ENCODE results near the gene SNRPF.
A peak's percentile ranks its signal among the peaks of the same experiment; 100 is the strongest.
"Not testable (repeated sequence)": the region's sequence is repeated elsewhere in the genome, so short reads cannot be mapped to it uniquely, and the experiment has no call there.

Gene SNRPF

DNA sequence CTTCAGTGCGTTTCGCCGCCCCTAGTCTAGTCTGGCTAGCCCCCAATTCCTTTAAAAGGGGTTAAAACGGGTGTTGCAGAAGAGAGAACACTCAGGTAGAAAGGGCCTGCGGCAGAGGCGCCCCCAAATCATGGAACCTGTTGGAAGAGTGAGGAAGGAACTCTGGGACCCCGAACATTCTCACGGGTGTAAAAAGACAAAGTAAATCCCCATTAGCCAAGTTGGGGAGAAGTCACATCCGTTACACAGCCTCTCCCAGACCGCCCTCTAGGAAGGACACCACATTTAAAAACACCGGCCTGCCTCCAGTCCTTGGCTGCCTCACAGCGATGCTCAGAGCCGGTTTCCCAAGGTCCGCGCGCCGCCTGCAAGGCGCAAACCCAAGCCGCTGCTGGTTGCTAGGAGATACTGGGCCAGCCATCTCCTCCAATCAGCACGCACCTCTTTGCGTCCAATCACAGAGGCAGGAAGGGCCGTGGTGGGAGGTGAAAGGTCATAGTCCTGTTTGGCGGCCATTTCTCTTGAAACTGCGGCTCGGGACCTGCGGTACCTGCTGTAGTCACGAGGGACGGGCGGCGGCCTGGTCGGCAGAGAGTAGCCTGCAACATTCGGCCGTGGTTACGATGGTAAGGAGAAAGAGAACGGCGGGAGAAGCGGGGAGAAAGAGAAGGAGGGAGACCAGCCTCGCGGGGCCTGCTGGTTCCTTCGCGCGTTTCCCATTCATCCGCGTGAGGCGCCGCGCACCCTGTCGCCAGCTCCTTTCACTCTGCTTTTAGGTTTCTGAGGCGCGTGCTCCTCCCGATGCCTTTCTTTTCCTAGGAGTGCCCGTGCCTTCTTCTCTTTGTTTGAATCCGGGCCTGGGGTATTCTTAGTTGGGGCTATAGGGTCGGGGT lies at the start of gene SNRPF:
SNRPF (plus strand) TSS at position 502 of the 893 bp plus-strand sequence; CDS start at position 624, 122 bp downstream.
- DNase-seq, result peak; percentile 90

GRCh38 chr12:95809000-95809680 lies 49.6 kb upstream of the SNRPF start:
- DNase-seq, result no peak

DNA sequence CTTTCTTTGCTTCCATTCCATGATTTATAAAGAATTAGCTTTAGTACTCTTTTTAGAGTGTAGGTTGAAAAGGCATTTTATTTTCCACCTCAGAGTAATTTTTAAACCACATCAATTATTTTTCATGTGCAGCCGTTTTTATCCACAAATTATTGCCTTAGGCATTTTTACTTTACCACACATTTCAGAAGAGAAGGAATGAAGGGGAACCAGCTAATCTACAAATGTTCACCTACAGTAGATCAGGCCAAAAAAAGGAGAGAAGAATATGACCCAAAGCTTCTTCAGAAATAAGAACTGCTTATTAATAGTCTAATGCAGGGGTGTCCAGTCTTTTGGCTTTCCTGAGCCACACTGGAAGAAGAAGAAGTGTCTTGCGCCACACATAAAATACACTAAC lies 48.3 kb upstream of the SNRPF start:
- no peak for DNase-seq

DNA sequence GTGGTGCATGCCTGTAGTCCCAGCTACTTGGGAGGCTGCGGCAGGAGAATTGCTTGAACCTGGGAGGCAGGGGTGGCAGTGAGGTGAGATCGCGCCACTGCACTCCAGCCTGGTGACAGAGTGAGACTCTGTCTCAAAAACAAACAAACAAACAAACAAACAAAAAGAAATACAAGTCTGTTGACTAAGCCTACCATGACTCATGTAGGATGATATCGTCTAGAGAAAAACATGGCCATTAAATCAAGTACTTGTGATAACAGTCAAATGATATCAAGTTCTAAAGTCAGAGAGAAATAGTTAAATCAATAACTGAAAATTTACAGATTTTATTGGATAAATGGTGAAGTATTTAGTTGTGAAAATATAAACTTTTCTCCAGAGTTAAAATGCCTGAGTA lies 46.6 kb upstream of the SNRPF start:
- not testable (repeated sequence) for DNase-seq

GRCh38 chr12:95815632-95816212 lies 43.0 kb upstream of the SNRPF start:
- DNase-seq, result peak; percentile 5

DNA sequence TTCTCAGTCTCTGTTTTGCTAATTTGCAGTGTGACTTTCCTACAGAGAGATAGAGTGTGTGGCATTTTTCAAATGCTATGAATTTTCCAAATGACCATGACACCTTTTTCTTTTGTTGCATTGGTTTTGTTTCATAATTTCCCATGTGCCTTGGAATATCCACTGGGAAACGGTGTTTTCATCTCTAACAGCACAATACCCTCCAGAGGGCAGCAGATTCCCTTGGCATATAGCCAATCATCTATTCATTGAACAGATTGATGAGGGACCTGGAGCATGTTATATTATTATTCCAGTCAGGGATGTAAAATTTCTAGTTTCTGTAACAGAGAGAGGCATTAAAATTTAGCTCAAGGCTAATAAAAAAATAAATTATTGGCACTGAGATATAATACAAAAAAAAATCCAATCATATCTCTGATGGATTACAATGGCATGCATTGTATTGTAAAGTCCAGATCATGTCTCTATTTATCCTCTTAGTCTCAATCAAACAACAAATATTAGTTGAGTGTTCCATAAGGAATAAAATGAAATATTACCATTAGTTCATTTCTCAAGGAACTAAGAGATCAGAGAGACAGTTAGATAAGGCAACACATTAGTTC lies 38.6 kb upstream of the SNRPF start:
- DNase-seq, result peak; percentile 37

DNA sequence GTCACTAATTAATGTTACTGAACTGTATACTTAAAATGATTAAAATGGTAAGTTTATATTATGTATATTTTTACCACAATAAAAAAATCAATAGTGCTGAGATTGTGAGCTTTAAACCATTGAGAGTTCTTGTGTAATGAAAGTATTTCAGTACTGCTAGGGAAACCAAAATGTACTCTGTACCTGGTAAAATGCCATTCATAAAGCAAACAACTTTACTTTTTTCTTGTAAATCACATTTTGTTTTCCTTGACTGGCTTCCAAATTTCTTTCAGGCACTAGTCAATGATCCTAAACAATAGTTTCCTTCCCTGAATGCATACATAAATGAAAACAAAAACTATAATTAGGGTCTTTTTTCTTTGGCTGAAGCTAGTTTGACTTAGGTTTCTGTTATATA lies 29.4 kb upstream of the SNRPF start:
- no peak for DNase-seq

- no peak for DNase-seq
Observed at GRCh38 chr12:95830335-95831089, 28.2 kb upstream of the SNRPF start.

- DNase-seq, result no peak
Observed at GRCh38 chr12:95834572-95834971, 24.2 kb upstream of the SNRPF start.

- peak; percentile 83 for DNase-seq
Observed at GRCh38 chr12:95836185-95836609, 22.6 kb upstream of the SNRPF start.

DNA sequence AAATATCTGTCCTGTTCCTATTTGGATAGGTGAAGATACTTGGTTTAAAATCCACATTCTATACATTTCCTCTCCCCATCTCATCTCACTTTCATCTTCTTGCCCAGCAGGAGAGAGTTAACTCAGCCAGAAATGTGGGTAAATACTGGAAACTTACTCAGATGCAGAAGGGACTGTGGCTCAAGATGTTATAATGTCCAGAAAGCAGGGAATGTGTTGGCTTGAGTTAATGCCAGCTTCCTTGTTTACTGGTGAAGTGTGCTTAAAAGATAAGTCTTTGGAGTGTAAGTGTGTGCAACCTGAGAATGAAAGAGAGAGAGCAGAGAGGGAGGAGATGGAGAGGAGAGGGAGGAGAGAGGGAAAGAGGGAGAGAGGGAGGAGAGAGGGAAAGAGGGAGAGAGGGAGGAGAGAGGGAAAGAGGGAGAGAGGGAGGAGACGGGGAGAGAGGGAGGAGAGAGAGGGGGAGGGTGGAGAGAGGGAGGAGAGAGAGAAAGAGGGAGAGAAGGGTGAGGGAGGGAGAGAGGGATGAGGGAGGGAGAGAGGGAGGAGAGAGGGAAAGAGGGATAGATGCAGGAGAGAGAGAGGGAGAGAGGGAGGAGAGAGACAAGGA lies 22.0 kb upstream of the SNRPF start:
- DNase-seq, result peak; percentile 50

DNA sequence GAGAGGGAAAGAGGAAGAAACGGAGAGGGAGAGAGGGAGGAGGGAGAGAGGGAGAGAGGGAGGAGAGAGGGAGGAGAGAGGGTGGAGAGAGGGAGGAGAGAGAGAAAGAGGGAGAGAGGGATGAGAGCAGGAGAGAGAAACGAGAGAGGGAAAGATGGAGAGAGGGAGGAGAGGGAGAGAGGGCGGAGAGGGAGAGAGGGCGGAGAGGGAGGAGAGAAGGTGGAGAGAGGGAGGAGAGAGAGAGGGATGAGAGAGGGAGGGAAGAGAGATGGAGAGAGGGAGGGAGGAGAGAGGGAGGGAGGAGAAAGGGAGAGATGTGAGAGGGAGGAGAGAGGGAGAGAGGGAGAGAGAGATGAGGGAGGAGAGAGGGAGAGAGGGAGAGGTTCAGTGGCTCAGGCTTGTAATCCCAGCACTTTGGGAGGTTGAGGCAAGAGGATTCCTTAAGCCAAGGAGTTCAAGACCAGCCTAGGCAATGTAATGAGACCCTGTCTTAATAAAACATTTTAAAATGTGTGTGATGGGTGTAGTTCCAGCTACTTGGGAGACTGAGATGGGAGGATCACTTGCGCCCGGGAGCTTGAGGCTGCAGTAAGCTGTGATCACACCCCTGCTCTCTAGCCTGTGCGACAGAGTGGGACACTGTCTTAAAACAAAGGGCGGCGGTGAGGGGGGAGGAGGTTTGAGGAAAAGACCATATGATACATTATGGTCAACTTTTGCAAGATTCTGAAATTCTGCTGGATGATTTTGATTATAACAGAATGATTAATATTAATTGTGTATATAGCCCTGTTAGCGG lies 21.3 kb upstream of the SNRPF start:
- DNase-seq, result no peak

DNA sequence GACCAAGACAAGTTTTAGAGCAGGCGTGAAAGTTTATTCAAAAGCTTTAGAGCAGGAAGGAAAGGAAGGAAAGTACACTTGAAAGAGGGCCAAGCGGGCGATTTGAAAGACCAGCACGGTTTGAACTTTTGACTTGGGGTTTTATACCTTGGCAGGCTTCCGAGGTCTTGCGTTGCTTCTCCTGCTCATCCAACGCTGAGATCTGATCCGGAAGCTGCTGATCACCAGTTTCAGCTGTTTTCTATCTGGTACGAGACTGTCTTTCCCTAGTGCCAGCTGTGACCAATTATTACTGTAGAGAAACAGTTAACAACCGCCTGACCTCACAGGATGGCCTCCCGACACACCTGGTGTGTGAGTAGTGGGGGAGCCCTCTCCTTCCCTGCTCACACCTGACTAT lies 20.6 kb upstream of the SNRPF start:
- no peak for DNase-seq

DNA sequence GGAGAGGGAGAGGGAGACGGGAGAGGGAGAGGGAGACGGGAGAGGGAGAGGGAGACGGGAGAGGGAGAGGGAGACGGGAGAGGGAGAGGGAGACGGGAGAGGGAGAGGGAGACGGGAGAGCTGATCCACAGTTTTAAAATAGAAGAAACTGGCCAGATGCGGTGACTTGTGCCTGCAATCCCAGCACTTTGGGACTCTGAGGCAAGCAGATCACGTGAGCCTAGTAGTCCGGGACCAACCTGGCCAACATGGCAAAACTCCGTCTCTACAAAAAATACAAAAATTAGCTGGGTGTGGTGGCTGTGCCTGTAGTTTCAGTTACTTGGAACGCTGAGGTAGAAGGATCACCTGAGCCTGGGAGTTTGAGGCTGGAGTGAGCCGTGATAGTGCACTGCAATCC lies 16.3 kb upstream of the SNRPF start:
- not testable (repeated sequence) for DNase-seq

- DNase-seq, result no peak
Observed at GRCh38 chr12:95848575-95849388, 10.0 kb upstream of the SNRPF start.

GRCh38 chr12:95851606-95852005 lies 7.1 kb upstream of the SNRPF start:
- DNase-seq, result no peak

GRCh38 chr12:95852133-95852532 lies 6.6 kb upstream of the SNRPF start:
- no peak for DNase-seq

GRCh38 chr12:95857156-95857555 lies 1.6 kb upstream of the SNRPF start:
- DNase-seq, result no peak

DNA sequence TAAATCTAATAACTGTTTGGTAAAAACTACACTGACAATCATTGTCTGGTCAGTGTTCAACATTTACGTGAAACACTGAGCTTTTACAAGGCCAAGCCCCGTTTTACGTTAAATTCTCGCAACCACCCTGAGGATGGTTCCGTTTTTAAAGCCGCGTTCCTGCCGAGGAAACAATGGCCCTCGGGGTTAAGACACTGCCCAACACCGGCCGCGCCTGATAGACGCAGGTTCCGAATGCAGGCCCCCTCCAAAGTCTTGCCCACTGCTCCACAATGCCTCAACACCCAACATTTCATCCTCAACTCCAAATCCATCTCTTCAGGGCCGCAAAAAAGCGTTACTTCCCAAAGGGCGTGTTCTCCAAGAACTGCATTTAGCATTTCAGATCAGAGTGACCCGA lies 953 bp upstream of the SNRPF start:
- DNase-seq, result no peak

DNA sequence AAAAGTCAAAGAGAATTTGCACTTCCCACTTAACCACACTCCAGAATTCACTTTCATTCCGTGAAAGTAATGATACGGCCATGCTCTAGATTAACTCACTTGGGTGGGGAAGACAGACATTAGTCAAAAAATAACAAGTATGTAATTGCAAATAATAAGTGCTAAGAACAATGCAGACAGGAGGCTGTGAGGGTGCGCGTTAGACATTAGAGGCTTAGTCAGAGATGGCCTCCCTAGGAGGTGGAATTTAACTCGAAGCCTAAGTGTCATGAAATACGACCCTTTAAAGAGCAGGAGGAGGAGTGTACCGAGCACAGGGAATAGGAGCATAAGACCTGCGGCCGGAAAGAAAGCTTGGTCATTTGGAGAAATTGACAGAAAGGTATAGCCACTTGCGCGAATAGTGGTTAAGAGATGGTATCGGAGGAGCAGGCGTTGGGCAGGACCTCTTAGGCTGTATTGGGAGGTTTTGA lies 628 bp downstream of the SNRPF start:
- DNase-seq, result no peak
